Rectal smooth muscle tissue (tissue), 1 donor: ENCODE measurements around the gene PARP15.

Source experiments
- H3K27ac ChIP-seq: one replicate; pipeline ENCODE4 v1.7.0; 2013; ENCODE audit warnings: low read depth, low read length, inconsistent platforms
- H3K27me3 ChIP-seq: one replicate; pipeline ENCODE4 v1.7.0; 2013; ENCODE audit warnings: low read length; ENCODE audit not compliant: control insufficient read depth, insufficient read depth
- H3K36me3 ChIP-seq: one replicate; pipeline ENCODE4 v1.7.0; 2013; ENCODE audit warnings: low read length; ENCODE audit not compliant: control insufficient read depth, insufficient read depth
- H3K4me1 ChIP-seq: one replicate; pipeline ENCODE4 v1.7.0; 2013; ENCODE audit warnings: low read length; ENCODE audit not compliant: control insufficient read depth, insufficient read depth
- H3K4me3 ChIP-seq: one replicate; pipeline ENCODE4 v1.7.0; 2013; ENCODE audit warnings: low read length
- H3K9ac ChIP-seq: one replicate; pipeline ENCODE4 v1.7.0; 2013; ENCODE audit warnings: low read length

Gene PARP15

DNA sequence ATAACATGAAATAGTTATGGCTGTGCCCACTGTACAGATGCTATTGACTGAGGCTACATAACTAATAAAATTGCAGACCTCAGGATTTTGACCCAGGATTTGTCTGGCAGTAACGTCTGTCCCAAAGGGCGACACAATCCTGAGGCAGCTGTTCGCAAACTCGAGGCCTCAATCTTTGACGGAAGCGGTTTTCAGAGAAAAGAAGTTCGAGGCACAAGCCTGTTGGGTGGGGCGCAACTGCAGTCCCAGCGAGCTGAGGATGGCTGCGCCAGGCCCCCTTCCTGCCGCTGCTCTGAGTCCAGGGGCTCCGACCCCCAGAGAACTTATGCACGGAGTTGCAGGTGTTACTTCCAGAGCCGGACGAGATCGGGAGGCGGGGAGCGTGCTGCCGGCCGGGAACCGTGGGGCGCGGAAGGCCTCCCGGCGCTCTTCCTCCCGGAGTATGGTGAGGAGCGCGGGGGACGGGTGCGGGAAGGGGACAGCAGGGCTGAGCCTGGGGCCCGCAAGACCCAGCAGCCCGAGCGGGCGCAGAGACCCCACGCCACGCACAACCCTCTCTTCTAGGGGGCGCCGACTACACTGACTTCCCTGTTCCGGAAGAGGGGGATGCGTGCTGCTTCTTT lies at the start of gene PARP15:
PARP15 (plus strand) TSS at position 242 of the 623 bp plus-strand sequence; CDS start at position 260, 18 bp downstream.
- H3K27ac ChIP-seq = no peak within 1 kb of the TSS

DNA sequence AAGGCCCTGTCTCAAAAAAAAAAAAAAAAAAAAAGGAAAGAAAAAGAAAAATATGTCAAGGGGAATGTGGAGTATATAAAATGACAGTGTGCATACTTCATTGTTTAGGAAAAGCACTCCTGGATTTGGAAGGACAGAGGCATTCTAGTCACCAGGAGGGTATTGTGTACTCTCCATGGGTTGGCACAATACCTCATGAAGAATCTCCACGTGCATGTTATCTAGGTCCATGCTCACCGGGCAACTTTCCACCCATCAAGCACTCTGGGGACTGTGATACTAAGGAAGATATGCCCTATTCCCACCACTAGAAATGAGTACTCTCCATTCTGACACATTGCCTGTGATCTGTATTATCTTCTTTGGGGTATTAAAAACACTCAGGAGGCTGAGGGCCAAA lies 47.3 kb upstream of the PARP15 start:
- H3K27ac ChIP-seq = no peak overlapping the region
- no peaks in the 10 kb centered on the region for H3K4me1 ChIP-seq
- no peak overlapping the region for H3K9ac ChIP-seq
- no peaks in the 10 kb centered on the region for H3K27me3 ChIP-seq
- no peak overlapping the region for H3K4me3 ChIP-seq
- H3K36me3 ChIP-seq = peaks cover 27% of the 10 kb centered on the region

More for the DNA sequence above, at the start of gene PARP15:
- Histone ChIP-seq H3K4me1 (no peaks in the 10 kb centered on the region), H3K27me3 (no peaks in the 10 kb centered on the region), H3K9ac (peak within 1 kb of the TSS; percentile 47), H3K36me3 (no peaks in the 10 kb centered on the region), H3K4me3 (peak within 1 kb of the TSS; percentile 77)

DNA sequence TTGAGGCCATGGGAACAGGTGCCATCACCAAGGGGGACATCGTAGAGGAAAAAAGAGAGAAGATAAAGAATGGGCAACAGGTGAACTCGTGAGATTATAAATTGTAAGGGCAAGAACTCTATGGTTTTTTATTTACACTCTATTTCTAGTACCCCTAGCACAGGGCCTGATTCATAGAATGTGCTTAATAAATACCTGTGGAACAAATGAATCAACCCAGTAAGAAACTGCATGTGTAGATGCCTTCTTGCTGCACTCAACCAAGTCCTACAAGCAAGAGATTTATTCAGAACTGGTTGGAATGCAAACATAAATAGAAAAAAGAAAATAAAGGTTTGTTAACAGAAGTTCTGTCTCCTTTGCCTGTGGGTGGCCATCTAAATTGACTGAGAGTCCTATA lies 44.0 kb upstream of the PARP15 start:
- peaks cover 30% of the 10 kb centered on the region for H3K36me3 ChIP-seq
- H3K4me3 ChIP-seq = no peak overlapping the region
- H3K27me3 ChIP-seq = no peaks in the 10 kb centered on the region
- no peak overlapping the region for H3K9ac ChIP-seq
- H3K4me1 ChIP-seq = no peaks in the 10 kb centered on the region
- no peak overlapping the region for H3K27ac ChIP-seq

DNA sequence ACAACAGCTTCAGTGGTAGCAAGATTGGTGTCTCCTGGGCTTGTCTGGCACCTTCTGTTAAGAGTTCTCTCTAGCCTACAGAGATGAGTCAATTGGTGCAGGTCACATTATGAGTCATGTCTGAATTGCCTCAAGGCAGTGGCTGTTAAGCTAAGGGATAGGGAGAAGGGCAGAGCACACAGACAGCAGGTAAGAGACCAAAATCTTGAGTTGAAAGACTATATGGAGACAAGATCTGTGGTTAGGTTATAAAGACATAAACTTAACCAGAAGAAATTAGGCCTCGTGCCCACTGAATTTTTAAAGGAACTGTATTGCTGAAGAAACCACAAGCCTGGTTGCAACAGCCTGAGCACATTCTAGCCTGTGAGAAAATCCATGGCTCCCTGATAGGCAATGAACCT lies 43.5 kb upstream of the PARP15 start:
- Histone ChIP-seq H3K36me3 (peaks cover 30% of the 10 kb centered on the region), H3K9ac (no peak overlapping the region), H3K4me3 (no peak overlapping the region), H3K27ac (no peak overlapping the region), H3K27me3 (no peaks in the 10 kb centered on the region), H3K4me1 (no peaks in the 10 kb centered on the region)

DNA sequence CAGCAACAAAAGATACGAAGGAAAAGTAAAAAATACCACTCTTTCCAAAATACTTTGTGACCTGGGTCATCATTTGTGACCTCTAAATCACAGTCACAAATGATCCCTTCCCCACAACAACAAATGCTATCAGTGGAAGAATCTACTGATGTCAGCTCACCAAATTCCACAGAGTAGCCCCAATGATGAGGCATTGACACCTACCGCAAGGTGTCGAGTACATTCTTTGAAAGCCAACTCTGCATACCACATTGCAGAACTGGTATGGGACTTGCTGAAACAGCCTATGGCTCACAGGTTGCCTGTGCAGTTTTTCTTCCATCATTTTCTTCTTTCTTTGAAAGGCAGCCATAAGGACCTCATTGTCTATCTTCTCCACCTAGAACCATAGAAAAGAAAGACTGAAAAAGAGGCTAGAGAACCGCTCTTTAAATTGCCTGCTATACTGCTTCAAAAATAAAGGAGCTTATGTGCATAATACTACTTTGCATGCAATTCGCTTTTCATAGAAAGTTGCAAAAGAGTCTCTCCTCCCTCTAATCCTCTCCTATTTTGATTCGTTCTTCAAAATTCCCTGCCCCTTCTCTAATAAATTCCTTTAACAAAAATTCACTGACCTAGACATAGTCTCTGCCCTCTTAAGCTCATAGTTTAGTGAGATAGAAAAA lies 41.4 kb upstream of the PARP15 start:
- H3K36me3 ChIP-seq = peaks cover 34% of the 10 kb centered on the region
- no peak overlapping the region for H3K4me3 ChIP-seq
- no peaks in the 10 kb centered on the region for H3K27me3 ChIP-seq
- no peak overlapping the region for H3K9ac ChIP-seq
- H3K4me1 ChIP-seq = no peaks in the 10 kb centered on the region
- H3K27ac ChIP-seq = no peak overlapping the region

DNA sequence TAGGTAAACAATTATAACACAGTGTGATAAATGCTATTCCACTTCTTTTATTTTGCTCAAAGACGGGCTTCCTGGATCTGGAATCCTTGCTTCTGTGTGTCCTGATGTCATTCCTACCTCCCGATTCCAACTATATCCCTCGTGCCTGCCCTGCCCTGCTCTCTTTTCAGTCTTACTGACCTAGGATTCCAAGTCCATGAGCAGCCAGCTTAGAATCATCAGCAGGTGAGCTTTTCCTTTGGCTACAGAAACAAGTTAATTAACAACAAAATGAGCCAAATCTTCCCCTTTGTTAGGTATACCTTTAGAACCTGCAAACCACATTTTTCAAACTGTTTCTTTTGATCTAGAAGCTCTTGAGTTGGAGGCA lies 40.8 kb upstream of the PARP15 start:
- peaks cover 34% of the 10 kb centered on the region for H3K36me3 ChIP-seq
- no peak overlapping the region for H3K9ac ChIP-seq
- H3K4me3 ChIP-seq = no peak overlapping the region
- no peaks in the 10 kb centered on the region for H3K4me1 ChIP-seq
- no peak overlapping the region for H3K27ac ChIP-seq
- H3K27me3 ChIP-seq = no peaks in the 10 kb centered on the region

DNA sequence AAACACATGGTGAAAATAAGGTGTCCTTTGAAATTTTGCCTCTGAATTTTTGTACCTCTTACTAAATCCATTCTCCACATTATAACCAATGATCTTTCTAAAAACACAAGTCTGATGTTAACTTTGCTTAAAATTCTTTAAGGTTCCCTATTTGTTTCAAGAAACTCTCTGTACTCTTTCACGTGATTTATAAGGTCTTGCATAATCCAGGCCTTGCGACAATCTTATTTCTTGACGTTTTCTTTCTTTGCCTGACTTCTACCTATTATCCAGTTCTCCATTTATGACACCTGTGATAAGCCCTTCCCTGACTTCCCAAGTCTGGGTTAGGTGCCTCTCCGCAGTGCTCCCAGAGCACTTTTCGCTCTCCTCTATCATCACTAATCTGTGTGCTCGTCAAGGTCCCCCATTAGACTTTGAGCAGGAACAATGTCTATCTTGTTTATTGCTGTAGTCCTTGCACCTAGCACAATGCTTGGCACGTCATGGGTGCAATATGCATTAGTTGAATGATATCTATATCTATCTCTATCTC lies 38.4 kb upstream of the PARP15 start:
- Histone ChIP-seq H3K4me1 (no peaks in the 10 kb centered on the region), H3K36me3 (peaks cover 15% of the 10 kb centered on the region), H3K9ac (no peak overlapping the region), H3K27me3 (no peaks in the 10 kb centered on the region), H3K27ac (no peak overlapping the region), H3K4me3 (no peak overlapping the region)

DNA sequence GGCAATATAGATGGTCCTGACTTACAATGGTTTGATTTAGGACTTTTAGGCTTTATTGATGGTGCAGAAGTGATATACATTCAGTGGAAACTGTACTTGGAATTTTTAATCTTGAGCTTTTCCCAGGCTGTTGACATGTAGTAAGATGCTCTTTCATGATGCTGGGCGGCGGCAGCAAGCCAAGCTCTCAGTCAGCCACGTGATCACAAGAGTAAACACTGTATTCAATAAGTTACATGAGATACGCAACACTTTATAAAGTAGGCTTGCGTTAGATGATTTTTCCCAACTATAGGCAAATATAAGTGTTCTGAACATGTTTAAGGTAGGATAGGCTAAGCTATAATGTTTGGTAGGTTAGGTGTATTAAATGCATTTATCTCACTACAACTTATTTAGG lies 31.3 kb upstream of the PARP15 start:
- Histone ChIP-seq H3K27me3 (no peaks in the 10 kb centered on the region), H3K9ac (no peak overlapping the region), H3K27ac (no peak overlapping the region), H3K4me3 (no peak overlapping the region), H3K36me3 (peaks cover 17% of the 10 kb centered on the region), H3K4me1 (no peaks in the 10 kb centered on the region)

DNA sequence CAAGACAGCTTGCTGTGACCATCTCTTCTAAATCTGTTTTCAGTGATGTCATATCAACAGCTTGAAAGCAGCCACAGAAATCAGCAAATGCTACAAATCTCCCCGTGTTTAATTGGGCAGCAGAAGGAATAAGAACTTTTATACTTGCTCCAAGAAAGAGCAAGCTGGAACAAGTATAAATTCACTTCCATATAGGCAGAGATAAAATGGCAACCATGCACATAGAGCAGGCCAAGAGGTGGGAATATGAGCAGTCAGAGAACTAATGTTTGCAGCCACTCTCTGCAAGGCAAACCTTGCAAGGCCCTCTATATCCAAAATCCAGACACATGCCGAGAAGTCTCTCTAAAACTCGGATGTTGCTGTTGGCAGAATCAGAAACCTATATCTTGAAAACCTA lies 29.4 kb upstream of the PARP15 start:
- peaks cover 17% of the 10 kb centered on the region for H3K36me3 ChIP-seq
- no peaks in the 10 kb centered on the region for H3K27me3 ChIP-seq
- H3K4me1 ChIP-seq = no peaks in the 10 kb centered on the region
- no peak overlapping the region for H3K4me3 ChIP-seq
- H3K27ac ChIP-seq = no peak overlapping the region
- H3K9ac ChIP-seq = no peak overlapping the region

DNA sequence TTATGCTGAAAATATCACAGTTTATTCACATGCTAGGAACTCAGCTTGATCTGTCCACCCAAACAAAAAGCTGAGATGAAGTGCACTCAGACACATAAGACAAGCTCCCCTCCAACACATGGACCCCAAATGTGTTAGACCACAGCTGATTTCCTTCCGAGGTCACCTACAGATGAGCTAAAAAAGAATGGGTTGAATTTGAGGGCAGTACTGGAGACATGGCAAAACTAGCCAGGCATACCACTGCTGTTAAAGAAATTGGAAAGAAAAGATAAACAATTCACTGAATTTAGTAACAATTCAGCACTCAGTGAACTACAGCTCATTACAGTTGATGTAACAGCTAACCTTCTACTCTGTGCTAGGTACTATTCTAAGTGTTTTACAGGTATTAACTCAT lies 28.8 kb upstream of the PARP15 start:
- H3K36me3 ChIP-seq = peaks cover 17% of the 10 kb centered on the region
- H3K4me1 ChIP-seq = no peaks in the 10 kb centered on the region
- no peak overlapping the region for H3K4me3 ChIP-seq
- H3K9ac ChIP-seq = no peak overlapping the region
- no peaks in the 10 kb centered on the region for H3K27me3 ChIP-seq
- no peak overlapping the region for H3K27ac ChIP-seq

DNA sequence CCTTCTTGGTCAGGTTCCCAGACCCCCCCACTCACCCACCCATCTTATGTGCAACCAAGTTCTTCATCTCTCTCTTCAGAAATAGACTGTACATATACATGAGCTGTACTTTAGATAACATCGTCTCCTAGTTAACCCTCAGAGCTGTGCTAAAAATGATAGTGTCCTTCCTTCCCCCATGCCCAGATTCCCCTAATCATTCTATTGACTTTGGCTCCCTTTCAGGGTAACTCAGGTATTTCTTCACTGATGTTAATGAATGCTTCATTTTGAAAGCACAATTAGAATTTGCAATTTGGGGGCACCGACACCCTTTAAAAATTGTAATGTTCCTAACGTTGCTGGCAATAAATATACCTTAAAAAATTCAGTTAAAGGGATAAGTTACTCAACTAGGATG lies 24.3 kb upstream of the PARP15 start:
- Histone ChIP-seq H3K27ac (no peak overlapping the region), H3K27me3 (no peaks in the 10 kb centered on the region), H3K9ac (no peak overlapping the region), H3K36me3 (peaks cover 24% of the 10 kb centered on the region), H3K4me1 (peaks cover 7% of the 10 kb centered on the region), H3K4me3 (no peak overlapping the region)

DNA sequence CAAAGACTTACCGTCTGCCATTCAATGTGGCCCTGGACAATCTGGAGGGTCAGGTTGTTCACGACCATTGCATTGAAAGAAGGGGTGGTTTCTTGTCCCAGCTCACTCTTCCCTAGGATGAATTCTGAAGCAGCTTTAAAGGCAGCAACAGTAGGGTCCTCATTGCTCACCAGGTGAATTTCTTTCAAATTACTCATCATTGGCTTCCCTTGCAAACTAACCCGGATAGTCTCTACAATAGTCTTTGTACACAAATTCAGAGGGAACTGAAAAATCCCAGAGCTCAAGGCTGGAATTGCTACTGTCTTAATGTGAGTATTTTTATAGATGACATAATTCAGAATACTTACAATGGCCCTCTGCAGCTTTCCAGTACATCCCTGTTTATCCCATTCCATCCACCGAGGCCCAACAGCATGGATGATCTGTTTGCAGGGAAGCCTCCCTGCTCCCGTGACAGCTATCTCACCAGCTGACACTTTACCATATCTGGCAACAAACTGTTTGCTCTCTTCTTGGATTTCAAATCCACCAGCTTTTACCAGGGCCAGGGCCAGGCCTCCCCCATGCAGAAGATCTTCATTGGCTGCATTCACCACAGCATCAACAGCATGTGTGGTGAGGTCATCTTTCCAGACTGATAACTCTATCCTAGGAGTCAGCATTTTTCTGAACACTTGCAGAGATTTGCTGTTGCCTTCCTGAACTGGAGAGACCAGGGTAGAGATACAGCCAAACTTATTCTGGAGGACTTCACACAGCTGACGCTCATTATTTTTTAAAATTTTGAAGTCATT lies 22.0 kb upstream of the PARP15 start:
- no peak overlapping the region for H3K4me3 ChIP-seq
- no peaks in the 10 kb centered on the region for H3K27me3 ChIP-seq
- H3K27ac ChIP-seq = peak overlapping the region; percentile 71
- H3K9ac ChIP-seq = no peak overlapping the region
- H3K4me1 ChIP-seq = peaks cover 7% of the 10 kb centered on the region
- peaks cover 26% of the 10 kb centered on the region for H3K36me3 ChIP-seq
